RCC 7860 (cell line): Measurements from ENCODE around the gene USP37.

ENCODE experiments used
- DNase-seq: peaks from one replicate; pipeline ENCODE4 v3.0.0-alpha.2; 2015; ENCODE audit warnings: low spot score
- FAIRE-seq: peaks from 2 replicates; lab custom pipeline; 2012; peaks lifted over from hg19 to GRCh38; lab: Jason Lieb, UNC

USP37 gene

GRCh38 chr2:218477247-218477646 lies 90.9 kb downstream of the USP37 start:
- no peak for DNase-seq
- no peak for FAIRE-seq

GRCh38 chr2:218476676-218477075 lies 91.5 kb downstream of the USP37 start:
- DNase-seq (no peak), FAIRE-seq (no peak)

- FAIRE-seq, result no peak
- no peak for DNase-seq
These were observed 93.6 kb downstream of the USP37 start for GRCh38 chr2:218474527-218474926.

GRCh38 chr2:218472988-218473387 lies 95.2 kb downstream of the USP37 start:
- no peak for DNase-seq
- FAIRE-seq, result no peak

- DNase-seq, result no peak
- no peak for FAIRE-seq
These were observed 96.2 kb downstream of the USP37 start for GRCh38 chr2:218471982-218472381.

- no peak for DNase-seq
- no peak for FAIRE-seq
These were observed 97.1 kb downstream of the USP37 start for GRCh38 chr2:218471036-218471435.

- no peak for FAIRE-seq
- no peak for DNase-seq
These were observed 97.7 kb downstream of the USP37 start for GRCh38 chr2:218470448-218470847.

GRCh38 chr2:218465987-218466633 lies 102.0 kb downstream of the USP37 start:
- FAIRE-seq, result no peak
- DNase-seq, result peak; percentile 18

- DNase-seq, result no peak
These were observed 109.6 kb downstream of the USP37 start for GRCh38 chr2:218458598-218458997.

GRCh38 chr2:218456849-218457248 lies 111.3 kb downstream of the USP37 start:
- FAIRE-seq, result no peak
- DNase-seq, result no peak

More at GRCh38 chr2:218458598-218458997, 109.6 kb downstream of the USP37 start:
- FAIRE-seq, result no peak

- DNase-seq (no peak), FAIRE-seq (no peak)
These were observed 116.1 kb downstream of the USP37 start for GRCh38 chr2:218452079-218452478.

GRCh38 chr2:218448934-218449333 lies 119.2 kb downstream of the USP37 start:
- peak; percentile 29 for DNase-seq
- no peak for FAIRE-seq

- FAIRE-seq, result no peak
- DNase-seq, result no peak
These were observed 121.1 kb downstream of the USP37 start for GRCh38 chr2:218447072-218447471.

GRCh38 chr2:218446547-218446946 lies 121.6 kb downstream of the USP37 start:
- FAIRE-seq (no peak), DNase-seq (no peak)

- FAIRE-seq, result no peak
- DNase-seq, result no peak
These were observed 122.5 kb downstream of the USP37 start for GRCh38 chr2:218445602-218446001.

- no peak for DNase-seq
- no peak for FAIRE-seq
These were observed 123.3 kb downstream of the USP37 start for GRCh38 chr2:218444692-218445357.

- FAIRE-seq, result no peak
These were observed 129.6 kb downstream of the USP37 start for GRCh38 chr2:218438596-218438995.

GRCh38 chr2:218437969-218438368 lies 130.2 kb downstream of the USP37 start:
- DNase-seq, result no peak
- no peak for FAIRE-seq

More at GRCh38 chr2:218438596-218438995, 129.6 kb downstream of the USP37 start:
- no peak for DNase-seq

- DNase-seq (no peak), FAIRE-seq (no peak)
These were observed 131.2 kb downstream of the USP37 start for GRCh38 chr2:218436992-218437391.

- FAIRE-seq, result no peak
These were observed 132.9 kb downstream of the USP37 start for GRCh38 chr2:218435003-218435982.

GRCh38 chr2:218434456-218434855 lies 133.7 kb downstream of the USP37 start:
- FAIRE-seq (no peak), DNase-seq (no peak)

More at GRCh38 chr2:218435003-218435982, 132.9 kb downstream of the USP37 start:
- DNase-seq, result no peak
